Common myeloid progenitor, CD34-positive (primary cell): ENCODE data around the gene HNRNPUL1.

Source experiments
- CTCF ChIA-PET: fragments of 350-600 bp; sonication (Branson Sonifier 250); formaldehyde crosslinking; loops from one replicate; lab custom pipeline; 2021; ENCODE audit warnings: antibody characterized with exemption; lab: Charles Lee
- POLR2A ChIA-PET: fragments of 350-600 bp; sonication (Branson Sonifier 250); formaldehyde crosslinking; loops from one replicate; lab custom pipeline; 2021; ENCODE audit warnings: antibody characterized with exemption; lab: Charles Lee
- DNase-seq, 3 donors: peaks; one replicate each; pipeline versions ENCODE4 v3.0.0 to v3.0.0-alpha.2; 2013
- H3K27ac ChIP-seq, 2 experiments: 1 replicate in 1 of 2; 2 replicates in 1 of 2; pipeline ENCODE4 v1.7.0; 2013; ENCODE audit warnings: inconsistent platforms in 2 of 2, low read length in 2 of 2, mild to moderate bottlenecking in 2 of 2, low read depth in 1 of 2, moderate library complexity in 1 of 2; ENCODE audit not compliant: severe bottlenecking in 2 of 2, insufficient read depth in 1 of 2, poor library complexity in 1 of 2
- H3K27me3 ChIP-seq, 5 experiments: replicated peaks in 2 of 5; 1 replicate in 3 of 5; 2 replicates in 2 of 5; pipeline versions ENCODE4 v1.6.1 to v1.7.0; 2013; ENCODE audit warnings: low read length in 4 of 5, mild to moderate bottlenecking in 2 of 5, moderate library complexity in 2 of 5, inconsistent platforms in 1 of 5; ENCODE audit not compliant: insufficient read depth in 5 of 5, control insufficient read depth in 4 of 5
- H3K36me3 ChIP-seq, 4 experiments: 1 replicate in 2 of 4; 2 replicates in 2 of 4; pipeline versions ENCODE4 v1.6.1 to v1.7.0; 2013; ENCODE audit warnings: low read length in 3 of 4, control low read depth in 1 of 4, mild to moderate bottlenecking in 1 of 4; ENCODE audit not compliant: control insufficient read depth in 4 of 4, insufficient read depth in 4 of 4
- H3K4me1 ChIP-seq, 4 experiments: 1 replicate in 3 of 4; 2 replicates in 1 of 4; pipeline versions ENCODE4 v1.6.1 to v1.7.1; 2013; ENCODE audit warnings: low read length in 3 of 4, mild to moderate bottlenecking in 3 of 4, control low read depth in 1 of 4, inconsistent platforms in 1 of 4, moderate library complexity in 1 of 4; ENCODE audit not compliant: control insufficient read depth in 4 of 4, insufficient read depth in 4 of 4; ENCODE audit errors: control extremely low read depth in 1 of 4
- H3K4me3 ChIP-seq, 7 experiments: 1 replicate in 4 of 7; 2 replicates in 3 of 7; pipeline versions ENCODE4 v1.5.1 to v1.7.0; 2013; ENCODE audit warnings: mild to moderate bottlenecking in 7 of 7, low read length in 6 of 7, moderate library complexity in 6 of 7, inconsistent platforms in 2 of 7, low read depth in 2 of 7, control low read depth in 1 of 7; ENCODE audit not compliant: insufficient read depth in 4 of 7, control insufficient read depth in 1 of 7; ENCODE audit errors: extremely low read depth in 1 of 7
- H3K9me3 ChIP-seq, 5 experiments: 1 replicate in 4 of 5; 2 replicates in 1 of 5; pipeline versions ENCODE4 v1.6.1 to v1.7.1; 2013; ENCODE audit warnings: low read length in 4 of 5, mild to moderate bottlenecking in 2 of 5, inconsistent platforms in 1 of 5, low read depth in 1 of 5, moderate library complexity in 1 of 5; ENCODE audit not compliant: control insufficient read depth in 4 of 5, insufficient read depth in 2 of 5; ENCODE audit errors: control extremely low read depth in 1 of 5
- WGBS: methylation state at CpG from one replicate; pipeline ENCODE4 v1.1.5; 2013; ENCODE audit not compliant: insufficient coverage; 5-methylcytosine and 5-hydroxymethylcytosine counted together

The HNRNPUL1 gene

DNA sequence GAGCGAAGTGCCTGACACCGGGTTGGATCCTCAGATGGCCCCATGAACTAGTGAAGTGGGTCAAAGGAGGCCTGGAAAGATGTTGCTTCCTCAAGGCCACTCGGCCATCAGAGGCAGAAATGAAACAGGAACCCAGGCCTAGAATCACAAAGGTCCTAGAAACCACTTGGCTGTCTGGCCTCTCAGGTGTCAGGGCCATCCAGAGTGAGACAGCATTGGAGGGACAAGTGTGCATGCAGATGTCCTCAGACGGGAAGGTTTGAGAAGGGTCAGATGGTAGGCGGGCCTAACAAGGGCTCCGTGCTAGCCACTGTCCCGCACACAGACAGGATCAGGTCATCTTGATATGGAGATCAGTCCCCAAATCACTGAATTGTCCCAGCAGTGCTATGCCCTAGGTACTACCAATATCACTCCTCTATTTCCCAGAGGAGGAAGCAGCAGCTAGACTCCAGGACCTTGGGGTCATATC lies 60.1 kb downstream of the HNRNPUL1 start:
- H3K36me3 ChIP-seq, result peaks cover 4 to 58% (median 26%) of the 10 kb centered on the region in 4 experiments
- H3K9me3 ChIP-seq, result no peaks in the 10 kb centered on the region
- WGBS, result 77% methylated on average over 7 of the region's 7 CpGs
- H3K4me1 ChIP-seq, result peaks cover 25 to 89% (median 87%) of the 10 kb centered on the region in 4 experiments
- H3K27me3 ChIP-seq, result no peaks in the 10 kb centered on the region
- POLR2A ChIA-PET, result interaction anchor here (0.5 to 11.8 kb wide), 6 partner anchors 15 to 225 kb away, joined by 3 to 165 read pairs (median 4); partner anchors contain the start of genes B9D2, CCDC97 and TGFB1
- DNase-seq, result no peak
- peak overlapping the region; percentile 65 to 88 for H3K27ac ChIP-seq
- peak overlapping the region in 1 of 7 experiments; percentile 40 for H3K4me3 ChIP-seq
- CTCF ChIA-PET, result interaction anchor here (0.6 to 4.9 kb wide), 3 partner anchors 31 to 207 kb away, joined by 3 to 69 read pairs (median 3); partner anchors contain the start of gene TGFB1

DNA sequence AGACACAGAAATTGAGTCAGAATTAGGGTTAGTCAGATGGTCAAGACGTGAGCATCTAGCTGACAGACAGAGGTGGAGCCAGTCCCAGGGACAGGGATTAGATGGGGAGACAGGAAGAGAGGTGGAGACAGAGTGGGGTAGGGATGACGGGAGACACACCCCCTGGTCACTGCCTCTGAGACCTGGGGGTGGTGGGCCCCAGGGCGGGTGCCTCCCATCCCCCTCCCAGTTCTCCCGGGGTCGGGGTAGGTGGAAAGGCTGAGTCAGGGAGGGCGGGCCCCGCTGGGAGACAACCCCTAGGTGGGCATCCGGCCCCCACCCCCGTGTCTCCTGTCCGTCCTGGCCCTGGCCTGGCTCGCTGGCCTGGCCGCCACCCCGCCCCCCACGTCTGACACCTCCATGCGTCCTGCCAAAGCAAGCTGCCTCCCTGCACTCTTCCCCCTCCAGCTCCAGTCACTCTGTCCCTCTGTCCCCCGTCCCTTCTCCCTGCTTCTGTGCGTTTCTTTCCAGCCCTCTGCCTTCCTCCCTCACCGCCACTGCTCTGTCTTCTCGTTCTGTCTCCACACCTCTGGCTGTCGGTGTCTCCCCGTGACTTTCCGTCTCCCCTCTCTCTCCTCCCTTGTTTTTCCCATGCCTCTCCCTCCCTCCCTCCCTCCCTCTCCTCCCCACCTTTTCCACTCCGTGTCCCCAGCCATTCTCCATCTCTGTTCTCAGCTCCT lies 60.9 kb downstream of the HNRNPUL1 start:
- 9% methylated on average over 20 of the region's 23 CpGs for WGBS
- peak overlapping the region in 3 of 7 experiments; percentile 26 to 64 (median 47) for H3K4me3 ChIP-seq
- H3K4me1 ChIP-seq, result peaks cover 25 to 96% (median 94%) of the 10 kb centered on the region in 4 experiments
- H3K27ac ChIP-seq, result peak overlapping the region in 1 of 2 experiments; percentile 88
- peak in 1 of 3 donors; percentile 43 for DNase-seq
- ChIA-PET CTCF (interaction anchor here (4.9 kb wide), 1 partner anchor 30 kb away, joined by 69 read pairs; the partner anchor contains the start of gene TGFB1), POLR2A (interaction anchor here (0.8 to 11.8 kb wide), 4 partner anchors 15 to 115 kb away, joined by 3 to 165 read pairs (median 10); partner anchors contain the start of genes CCDC97, DMAC2 and TGFB1)
- H3K27me3 ChIP-seq, result no peaks in the 10 kb centered on the region
- H3K9me3 ChIP-seq, result no peaks in the 10 kb centered on the region
- peaks cover 4 to 50% (median 20%) of the 10 kb centered on the region in 4 experiments for H3K36me3 ChIP-seq

DNA sequence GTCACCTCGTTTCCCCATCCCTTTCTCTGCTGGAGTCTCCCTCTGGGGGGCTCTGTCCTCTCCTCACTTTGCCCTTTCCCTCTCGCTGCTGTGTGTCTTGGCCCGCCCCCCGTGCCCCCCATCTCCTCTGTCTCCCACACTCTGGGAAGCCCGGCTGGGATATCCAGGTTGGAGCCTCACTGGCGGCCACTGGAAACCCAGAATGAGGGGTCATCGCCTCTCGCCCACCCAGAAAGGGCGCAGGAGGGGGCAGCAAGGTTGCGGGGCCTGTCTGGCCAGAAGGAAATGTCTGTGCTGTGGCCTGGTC lies 61.4 kb downstream of the HNRNPUL1 start:
- WGBS, result 47% methylated on average over 5 of the region's 10 CpGs
- no peaks in the 10 kb centered on the region for H3K9me3 ChIP-seq
- DNase-seq, result no peak
- POLR2A ChIA-PET, result interaction anchor here (1.3 to 11.8 kb wide), 3 partner anchors 16 to 114 kb away, joined by 3 to 165 read pairs (median 16); partner anchors contain the start of genes CCDC97, DMAC2 and TGFB1
- peak overlapping the region in 3 of 7 experiments; percentile 38 to 64 (median 47) for H3K4me3 ChIP-seq
- H3K27ac ChIP-seq, result peak overlapping the region in 1 of 2 experiments; percentile 88
- H3K27me3 ChIP-seq, result no peaks in the 10 kb centered on the region
- CTCF ChIA-PET, result interaction anchor here (4.9 kb wide), 1 partner anchor 29 kb away, joined by 69 read pairs; the partner anchor contains the start of gene TGFB1
- peaks cover 28 to 99% (median 97%) of the 10 kb centered on the region in 4 experiments for H3K4me1 ChIP-seq
- peaks cover 6 to 50% (median 19%) of the 10 kb centered on the region in 4 experiments for H3K36me3 ChIP-seq

DNA sequence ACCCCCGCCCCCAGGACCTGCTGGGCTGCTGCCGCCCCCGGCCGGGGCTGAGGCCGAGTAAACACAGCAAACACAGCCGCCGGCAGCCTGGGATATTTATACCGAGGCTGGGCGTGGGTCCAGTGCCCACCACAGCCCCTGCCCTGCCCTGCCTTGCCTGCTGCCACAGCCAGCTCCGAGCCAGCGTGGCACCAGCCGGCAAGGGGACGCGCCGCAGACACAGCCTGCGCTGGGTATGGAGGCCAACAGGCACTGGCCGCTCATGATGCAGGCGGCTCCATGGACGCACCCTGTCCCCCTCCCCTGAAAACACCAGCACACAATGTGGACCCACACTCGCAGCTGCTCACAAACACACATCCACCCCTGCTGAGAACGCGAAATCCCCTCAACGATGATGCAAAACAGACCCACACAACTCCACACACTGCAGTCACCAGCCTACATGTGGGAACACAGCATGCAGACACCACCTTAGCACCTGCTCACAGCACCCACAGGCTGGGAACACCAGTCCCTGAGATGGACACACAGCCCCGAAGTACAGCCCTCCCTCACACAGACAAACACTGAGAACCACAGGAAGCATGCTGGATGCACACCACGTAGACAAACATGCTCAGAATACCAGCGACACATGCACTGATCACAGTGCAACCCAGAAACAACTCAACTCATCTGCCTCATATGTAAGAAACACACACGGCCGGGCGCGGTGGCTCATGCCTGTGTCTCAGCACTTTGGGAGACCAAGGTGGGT lies 62.0 kb downstream of the HNRNPUL1 start:
- no peaks in the 10 kb centered on the region for H3K27me3 ChIP-seq
- peaks cover 28 to 95% (median 94%) of the 10 kb centered on the region in 4 experiments for H3K4me1 ChIP-seq
- H3K4me3 ChIP-seq, result peak overlapping the region in 3 of 7 experiments; percentile 38 to 64 (median 47)
- ChIA-PET POLR2A (interaction anchor here (1.0 to 11.8 kb wide), 4 partner anchors 17 to 114 kb away, joined by 3 to 165 read pairs (median 10); partner anchors contain the start of genes B9D2, CCDC97, DMAC2 and TGFB1), CTCF (interaction anchor here (1.4 to 4.9 kb wide), 5 partner anchors 17 to 29 kb away, joined by 3 to 69 read pairs (median 10); partner anchors contain the start of gene TGFB1)
- peak in 1 of 3 donors; percentile 54 for DNase-seq
- H3K36me3 ChIP-seq, result peaks cover 7 to 49% (median 18%) of the 10 kb centered on the region in 4 experiments
- 22% methylated on average over 22 of the region's 30 CpGs for WGBS
- H3K27ac ChIP-seq, result peak overlapping the region in 1 of 2 experiments; percentile 6
- no peaks in the 10 kb centered on the region for H3K9me3 ChIP-seq

DNA sequence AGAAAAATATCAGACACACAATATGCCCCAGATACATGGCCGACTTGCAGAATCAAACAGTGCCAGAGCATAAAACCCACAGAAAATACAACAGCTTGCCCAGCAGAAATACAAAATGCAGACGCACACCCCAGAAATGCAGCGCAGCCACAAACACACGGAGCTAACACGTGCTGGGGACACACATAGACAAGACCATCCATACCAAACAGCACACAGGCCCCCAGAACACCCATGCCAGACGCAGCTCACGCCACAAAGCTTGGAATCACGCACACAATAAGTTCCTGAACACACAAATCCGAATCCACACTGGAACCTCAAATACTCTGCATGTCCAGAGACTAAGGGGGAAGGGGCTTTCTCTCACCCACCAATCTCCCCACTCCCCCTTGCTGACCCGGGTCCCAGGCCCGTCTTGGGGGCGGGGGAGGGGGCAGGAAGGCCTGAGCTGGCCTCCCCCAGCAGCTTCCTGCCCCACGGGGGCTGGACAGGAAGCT lies 63.0 kb downstream of the HNRNPUL1 start:
- 0% methylated on average over 3 of the region's 13 CpGs for WGBS
- H3K9me3 ChIP-seq, result no peaks in the 10 kb centered on the region
- CTCF ChIA-PET, result interaction anchor here (1.0 to 3.8 kb wide), 9 partner anchors 15 to 64 kb away, joined by 3 to 27 read pairs (median 4); no protein-coding TSS in a partner anchor
- peak overlapping the region in 4 of 7 experiments; percentile 48 to 62 (median 53) for H3K4me3 ChIP-seq
- peak overlapping the region in 1 of 2 experiments; percentile 27 for H3K27ac ChIP-seq
- H3K27me3 ChIP-seq, result no peaks in the 10 kb centered on the region
- H3K4me1 ChIP-seq, result peaks cover 28 to 85% (median 84%) of the 10 kb centered on the region in 4 experiments
- peak in 2 of 3 donors; percentile 73 to 84 for DNase-seq
- POLR2A ChIA-PET, result interaction anchor here (0.6 to 11.8 kb wide), 7 partner anchors 15 to 204 kb away, joined by 4 to 165 read pairs (median 4); partner anchors contain the start of genes B9D2, CCDC97 and TGFB1
- H3K36me3 ChIP-seq, result peaks cover 7 to 52% (median 25%) of the 10 kb centered on the region in 4 experiments
